Measurements from ENCODE around the gene GNLY.
A peak's percentile ranks its signal among the peaks of the same experiment; 100 is the strongest.
"Not testable (repeated sequence)": the region's sequence is repeated elsewhere in the genome, so short reads cannot be mapped to it uniquely, and the experiment has no call there.

The GNLY gene

DNA sequence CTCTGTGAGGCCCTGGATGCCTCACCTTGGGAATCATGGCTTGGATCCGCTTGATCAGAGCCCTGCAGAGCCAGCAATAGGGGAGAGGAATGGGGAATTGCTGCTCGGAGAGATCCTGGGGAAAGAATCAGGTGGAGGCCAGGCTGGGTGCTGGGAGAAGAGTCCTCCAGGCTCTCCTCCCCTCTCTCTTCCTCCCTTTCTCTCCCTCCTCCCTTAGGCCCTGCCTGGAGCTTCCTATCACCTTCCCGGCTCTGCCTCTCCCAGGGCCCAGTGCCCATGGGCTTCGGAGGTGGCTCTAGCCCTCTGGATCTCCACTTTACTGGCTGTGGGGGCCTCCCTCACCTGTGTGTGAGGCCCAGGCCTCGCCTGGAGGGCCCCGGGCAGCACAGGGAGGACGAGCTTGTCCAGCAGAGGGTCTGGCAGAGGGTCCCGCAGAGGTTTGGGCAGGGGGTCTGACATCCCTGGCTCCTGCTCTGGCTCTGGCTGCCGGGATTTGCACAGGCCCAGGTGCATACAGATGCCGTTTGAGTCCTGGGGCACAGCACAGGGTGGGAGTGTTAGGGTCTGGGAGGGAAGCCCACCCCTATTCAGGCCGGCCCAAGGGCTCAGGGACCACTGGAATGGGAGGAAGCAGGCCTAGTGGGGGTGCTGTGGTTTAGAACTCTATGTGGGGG lies 28.8 kb upstream of the GNLY start:
- no peak for DNase-seq (ENCODE audit: low spot score)

DNA sequence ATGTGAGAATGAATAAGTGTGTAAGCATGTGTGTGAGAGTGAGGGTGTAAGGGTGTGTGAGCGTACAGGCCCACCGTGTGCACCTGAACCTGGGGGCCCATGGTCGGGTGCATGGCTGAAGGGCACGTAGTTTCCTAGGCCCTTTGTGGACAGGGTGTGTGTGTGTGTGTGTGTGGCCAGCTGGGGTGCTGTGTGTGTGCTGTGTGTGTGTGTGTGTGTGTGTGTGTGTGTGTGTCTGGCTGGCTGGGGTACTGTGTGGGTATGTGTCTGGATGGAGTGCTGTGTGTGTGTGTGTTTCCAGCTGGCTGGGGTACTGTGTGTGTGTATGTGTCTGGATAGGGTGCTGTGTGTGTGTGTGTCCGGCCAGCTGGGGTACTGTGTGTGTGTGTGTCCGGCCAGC lies 28.1 kb upstream of the GNLY start:
- DNase-seq (ENCODE audit: low spot score) = no peak

DNA sequence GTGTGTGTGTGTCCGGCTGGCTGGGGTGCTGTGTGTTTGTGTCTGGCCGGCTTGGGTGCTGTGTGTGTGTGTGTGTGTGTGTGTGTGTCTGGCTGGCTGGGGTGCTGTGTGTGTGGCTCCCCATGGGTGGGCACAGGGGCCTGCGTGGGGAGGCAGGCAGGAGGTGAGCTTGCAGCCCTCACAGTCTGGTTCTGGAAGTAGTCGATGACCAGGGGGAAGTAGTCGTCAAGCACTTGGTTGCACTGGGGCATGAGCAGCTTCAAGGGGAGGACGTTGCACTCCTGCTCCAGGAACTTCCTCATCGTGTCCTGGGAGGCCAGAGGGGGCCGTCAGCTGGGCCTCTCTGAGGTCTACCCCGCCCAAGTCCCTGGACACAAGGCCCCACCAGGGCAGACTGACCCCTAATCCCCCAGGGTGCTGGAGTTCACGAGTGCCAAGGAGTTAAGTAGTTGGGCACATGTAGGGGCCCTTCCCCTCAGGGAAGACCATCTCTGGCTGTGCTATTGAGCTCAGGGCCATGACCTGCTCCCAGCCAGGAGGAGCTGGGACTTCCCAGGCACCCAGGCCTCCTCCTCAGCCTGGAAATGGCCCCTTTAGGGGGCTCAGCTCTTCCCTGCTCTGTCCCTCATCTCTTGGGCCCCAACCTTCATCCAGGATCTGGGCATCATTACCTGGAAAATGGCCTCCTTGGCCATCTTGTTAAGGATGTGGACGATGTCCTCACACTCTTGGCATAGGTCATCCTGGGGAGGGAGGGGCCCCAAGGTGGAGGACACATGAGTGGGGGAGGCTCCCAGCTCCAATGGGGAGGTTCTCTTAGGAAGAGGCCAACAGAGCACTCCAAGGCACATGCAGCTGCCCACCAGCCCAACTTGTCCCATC lies 27.5 kb upstream of the GNLY start:
- no peak for DNase-seq (ENCODE audit: low spot score)

GRCh38 chr2:85667561-85668008 lies 26.6 kb upstream of the GNLY start:
- DNase-seq (ENCODE audit: low spot score) = no peak

DNA sequence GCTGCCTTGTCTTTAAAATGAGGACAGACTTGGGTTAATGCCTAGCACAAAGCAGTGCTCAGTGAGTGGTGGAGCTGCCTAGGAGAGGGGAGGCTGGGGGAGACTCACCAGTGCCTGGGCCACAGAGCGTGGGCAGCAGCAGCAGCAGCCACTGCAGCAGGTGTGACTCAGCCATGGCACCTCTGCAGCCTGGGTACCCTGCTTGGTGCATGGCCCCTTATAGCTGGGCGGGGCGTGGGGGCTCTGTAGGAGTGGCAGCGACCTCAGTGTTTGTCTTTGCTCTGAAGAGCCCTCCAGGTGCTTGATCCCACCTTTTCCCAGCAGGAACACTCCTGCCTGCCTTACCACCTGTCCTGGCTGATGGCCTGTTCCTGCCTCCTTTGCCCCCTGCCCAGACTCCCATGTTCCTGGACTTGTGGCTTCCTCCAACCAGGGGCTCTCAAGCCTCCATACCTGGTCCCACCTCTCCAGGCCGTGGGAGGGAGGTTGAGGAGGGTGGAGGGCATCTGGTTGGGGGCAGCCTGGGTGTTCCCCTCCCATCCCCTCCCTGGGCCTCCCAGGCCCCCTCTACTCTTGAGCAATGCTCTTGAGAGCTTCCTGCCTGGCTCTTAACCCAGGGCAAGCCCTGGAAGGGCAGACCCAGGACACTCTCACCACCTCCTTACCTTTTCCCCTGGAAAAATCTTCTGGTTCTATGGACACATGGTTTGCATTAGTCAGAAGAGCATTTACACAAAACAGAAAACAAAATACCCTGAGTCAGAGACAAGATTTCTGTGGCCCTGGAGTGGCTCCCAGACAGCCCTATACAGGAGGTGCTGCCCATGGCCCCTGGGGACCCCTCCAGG lies 25.9 kb upstream of the GNLY start, which contains the start of gene SFTPB:
Gene SFTPB (minus strand): TSS at position 191 of the 848 bp plus-strand sequence. CDS start 16 bp downstream, at position 175.
- no peak for DNase-seq (ENCODE audit: low spot score)

DNA sequence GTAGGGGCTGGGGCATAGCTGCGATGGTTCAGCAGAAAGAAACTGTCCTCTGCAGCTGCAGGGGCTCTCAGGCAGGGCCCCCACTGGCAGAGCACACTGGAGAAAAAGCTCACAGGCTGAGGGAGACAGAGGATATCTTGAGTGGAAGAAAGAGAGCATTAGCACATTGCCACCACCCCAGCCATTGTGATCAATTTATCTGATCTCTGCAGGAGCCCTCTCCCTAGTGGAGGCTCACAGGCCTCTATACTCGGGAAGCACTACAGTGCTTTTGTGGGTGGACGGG lies 25.4 kb upstream of the GNLY start:
- DNase-seq (ENCODE audit: low spot score) = no peak

DNA sequence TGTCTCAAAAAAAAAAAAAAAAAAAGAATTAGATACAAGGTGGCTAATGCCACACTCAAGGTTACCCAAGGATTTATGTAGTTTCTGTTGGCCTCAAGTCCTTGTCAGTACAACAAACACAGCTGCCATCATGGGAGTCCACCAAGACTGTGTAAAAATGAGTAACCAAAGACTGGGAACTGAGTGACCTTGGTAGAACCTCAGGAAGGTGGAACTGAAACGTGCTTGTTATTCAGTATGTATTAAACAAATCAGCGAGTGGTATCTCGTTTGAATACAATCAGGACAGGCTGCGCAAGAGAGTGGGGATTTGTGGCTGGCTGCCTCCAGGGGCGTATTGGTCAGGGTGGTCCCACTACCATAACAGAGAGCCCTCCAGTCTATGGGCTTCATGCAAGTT lies 24.6 kb upstream of the GNLY start:
- DNase-seq (ENCODE audit: low spot score) = no peak

DNA sequence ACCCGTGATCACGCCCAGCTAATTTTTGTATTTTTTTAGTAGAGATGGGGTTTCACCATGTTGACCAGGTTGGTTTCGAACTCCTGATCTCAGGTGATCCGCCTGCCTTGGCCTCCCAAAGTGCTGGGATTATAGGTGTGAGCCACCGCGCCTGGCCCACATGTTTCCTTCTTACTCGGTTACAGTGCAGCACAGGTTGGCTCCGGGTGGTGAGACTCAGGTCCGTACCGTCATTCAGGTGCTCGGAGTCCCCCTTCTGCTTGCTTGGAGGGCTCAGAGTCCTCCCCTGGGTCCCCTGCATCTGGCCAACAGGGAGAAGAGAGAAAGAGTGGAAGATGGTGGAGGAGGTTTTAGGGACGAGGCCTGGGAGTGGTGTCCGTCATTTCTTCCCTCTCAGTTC lies 23.7 kb upstream of the GNLY start:
- not testable (repeated sequence) for DNase-seq (ENCODE audit: low spot score)

GRCh38 chr2:85672456-85672855 lies 21.7 kb upstream of the GNLY start:
- no peak for DNase-seq (ENCODE audit: low spot score)

- DNase-seq (ENCODE audit: low spot score) = no peak
These were observed 20.3 kb upstream of the GNLY start for GRCh38 chr2:85673716-85674375.

- no peak for DNase-seq (ENCODE audit: low spot score)
These were observed 19.7 kb upstream of the GNLY start for GRCh38 chr2:85674417-85674816.

DNA sequence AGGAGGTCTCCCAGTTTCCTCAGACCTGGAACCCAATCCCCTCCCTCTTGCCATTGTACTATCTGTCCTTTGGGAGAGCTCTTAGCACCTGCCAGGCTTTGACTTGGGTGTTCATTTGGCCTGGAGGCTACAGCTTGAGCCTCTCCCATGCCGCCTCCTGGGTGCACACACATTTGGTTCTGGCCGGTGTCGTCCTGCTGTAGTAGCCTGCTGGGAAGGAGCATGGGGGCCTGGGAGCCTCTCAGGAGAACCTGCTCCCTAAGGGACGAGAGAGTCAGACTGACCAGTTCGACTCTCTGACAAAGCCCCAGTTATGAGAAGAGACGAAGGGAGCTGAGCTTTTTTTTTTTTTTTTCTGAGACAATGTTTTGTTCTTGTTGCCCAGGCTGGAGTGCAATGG lies 18.7 kb upstream of the GNLY start:
- DNase-seq (ENCODE audit: low spot score) = no peak

DNA sequence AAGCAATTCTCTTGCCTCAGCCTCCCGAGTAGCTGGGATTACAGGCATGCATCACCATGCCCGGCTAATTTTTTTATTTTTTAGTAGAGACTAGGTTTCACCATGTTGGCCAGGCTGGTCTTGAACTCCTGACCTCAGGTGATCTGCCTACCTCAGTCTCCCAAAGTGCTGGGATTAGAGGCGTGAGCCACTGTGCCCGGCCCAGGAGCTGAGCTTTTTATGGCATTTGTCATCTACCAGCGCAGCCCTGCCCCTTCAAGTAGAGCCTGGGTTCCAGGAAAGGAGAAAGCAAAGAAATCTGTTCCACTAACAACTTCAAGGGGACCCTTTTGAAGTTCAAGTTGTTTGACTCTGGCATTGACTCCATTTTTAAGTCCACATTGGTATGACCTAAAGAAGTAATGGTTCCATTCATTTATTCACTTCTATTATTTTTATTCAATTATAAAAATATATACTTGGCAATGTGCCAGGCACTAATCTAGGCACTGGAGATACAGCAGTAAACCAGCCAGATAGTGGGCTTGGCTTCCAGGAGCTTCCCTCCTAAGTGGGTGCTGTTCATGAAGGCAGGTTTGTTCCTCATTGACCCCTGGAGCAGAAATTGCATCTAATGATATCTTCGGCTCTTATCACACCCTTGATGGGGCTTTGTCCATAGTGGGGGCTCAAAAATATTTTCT lies 18.2 kb upstream of the GNLY start:
- DNase-seq (ENCODE audit: low spot score) = no peak

- no peak for DNase-seq (ENCODE audit: low spot score)
These were observed 15.8 kb upstream of the GNLY start for GRCh38 chr2:85678377-85678776.

DNA sequence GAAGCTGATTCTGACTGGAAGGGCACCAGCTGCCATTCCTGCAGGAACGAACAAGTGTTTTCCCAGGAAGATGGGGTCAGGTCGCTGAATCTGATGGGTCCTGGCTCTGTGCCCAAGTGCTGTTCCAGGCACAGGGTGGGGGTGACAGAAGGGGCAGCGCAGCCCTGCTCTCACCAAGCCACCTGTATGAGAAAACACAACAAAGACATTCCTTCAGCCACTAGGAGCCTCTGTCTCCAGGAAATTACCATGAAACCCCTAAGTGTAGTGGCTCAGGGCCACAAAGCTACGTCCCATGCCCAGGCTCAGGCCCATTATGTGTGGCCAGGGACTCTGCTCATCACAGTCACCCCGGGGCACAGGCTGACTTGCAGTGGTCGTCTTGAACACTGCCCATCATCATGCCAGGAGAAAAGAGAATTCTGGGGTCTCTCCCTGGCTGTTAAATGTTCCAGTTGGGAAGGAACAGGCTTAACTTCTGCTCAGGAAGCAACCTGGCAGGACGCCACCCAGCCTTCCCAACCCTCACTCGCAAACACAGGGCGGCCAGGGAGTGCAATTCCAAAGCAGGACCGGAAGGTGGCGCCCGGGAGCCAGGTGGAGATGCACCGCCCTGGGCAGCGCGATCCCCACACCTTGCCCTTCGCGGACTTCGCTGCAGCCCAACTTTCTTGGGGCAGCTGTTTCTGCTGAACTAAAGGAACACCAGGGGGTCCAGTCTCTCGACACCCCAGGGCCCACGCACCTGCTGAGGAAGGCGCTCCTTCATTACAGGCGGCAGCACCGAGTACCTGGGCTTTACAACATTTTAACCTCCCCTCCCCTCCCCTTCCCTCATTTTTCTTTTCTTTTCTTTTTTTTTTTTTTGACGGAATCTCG lies 15.1 kb upstream of the GNLY start:
- peak; percentile 88 for DNase-seq (ENCODE audit: low spot score)

DNA sequence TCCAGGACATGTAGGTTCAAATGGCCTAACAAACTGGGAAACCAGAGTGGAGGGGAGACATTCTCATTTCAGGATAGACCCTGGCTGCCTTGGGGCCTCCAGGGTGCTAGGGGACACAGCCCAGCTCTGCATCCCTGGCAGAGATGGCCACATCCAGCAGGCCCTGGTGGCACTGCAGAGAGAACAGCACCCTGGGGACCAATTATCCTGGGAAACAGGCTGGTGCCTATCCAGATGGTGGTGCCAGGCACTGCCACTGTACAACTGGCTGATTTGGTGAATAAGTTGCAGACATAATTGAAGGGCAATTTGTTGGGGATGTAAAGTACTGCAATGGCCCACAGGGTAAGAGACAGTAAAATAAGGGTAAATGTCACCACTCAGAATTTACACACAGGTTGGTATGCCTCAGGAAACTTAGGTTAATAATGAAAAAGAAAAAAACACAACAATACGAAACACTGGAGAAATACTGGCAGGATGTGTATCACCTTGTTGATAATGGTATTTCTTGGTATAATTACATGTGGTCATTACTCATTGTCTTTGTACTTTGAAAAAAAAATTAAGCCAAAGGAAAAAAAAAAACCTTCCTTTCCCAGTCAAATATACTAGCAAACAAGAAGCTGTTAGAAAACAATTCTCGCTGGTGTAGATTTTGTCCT lies 13.3 kb upstream of the GNLY start:
- DNase-seq (ENCODE audit: low spot score) = no peak

GRCh38 chr2:85681372-85681763 lies 12.8 kb upstream of the GNLY start:
- peak; percentile 48 for DNase-seq (ENCODE audit: low spot score)

DNA sequence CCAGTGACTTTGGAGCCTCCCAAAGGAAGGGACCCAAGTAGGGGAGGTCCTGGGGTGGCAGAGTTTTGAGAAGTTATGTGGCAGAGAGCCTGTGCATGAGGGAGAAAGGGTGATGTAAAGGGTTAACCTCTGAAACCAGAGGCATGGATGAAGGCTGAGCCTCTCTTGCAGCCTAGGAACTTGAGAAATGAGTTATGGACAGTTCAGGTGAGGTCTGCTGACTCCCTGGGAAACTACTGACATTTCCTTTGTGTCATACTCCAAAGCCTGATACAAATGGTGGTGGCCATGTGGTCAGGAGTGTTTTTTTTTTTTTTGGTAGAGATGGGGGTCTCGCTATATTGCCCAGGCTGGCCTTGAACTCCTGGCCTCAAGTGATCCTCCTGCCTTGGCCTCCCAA lies 12.4 kb upstream of the GNLY start:
- DNase-seq (ENCODE audit: low spot score) = no peak

GRCh38 chr2:85682378-85682777 lies 11.8 kb upstream of the GNLY start:
- no peak for DNase-seq (ENCODE audit: low spot score)

DNA sequence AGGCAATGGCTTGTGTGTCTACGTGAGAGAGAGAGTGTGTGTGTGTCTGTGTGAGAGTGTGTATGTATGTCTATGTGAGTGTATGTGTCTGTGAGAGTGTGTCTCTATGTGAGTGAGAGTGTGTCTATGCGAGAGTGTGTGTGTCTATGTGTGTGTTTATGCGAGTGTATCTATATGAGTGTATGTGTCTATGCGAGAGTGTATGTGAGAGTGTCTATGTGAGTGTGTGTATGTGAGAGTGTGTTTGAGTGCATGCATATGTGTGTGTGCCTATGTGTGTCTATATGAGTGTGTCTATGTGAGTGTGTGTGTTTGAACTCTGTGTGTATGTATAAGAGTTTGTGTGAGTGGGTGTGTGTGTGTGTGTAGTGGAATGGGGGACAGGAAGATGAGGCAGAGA lies 9.8 kb upstream of the GNLY start:
- DNase-seq (ENCODE audit: low spot score) = no peak
